ENCODE data around the gene JTB.
A peak's percentile ranks its signal among the peaks of the same experiment; 100 is the strongest.
"Not testable (repeated sequence)": the region's sequence is repeated elsewhere in the genome, so short reads cannot be mapped to it uniquely, and the experiment has no call there.

The JTB gene

DNA sequence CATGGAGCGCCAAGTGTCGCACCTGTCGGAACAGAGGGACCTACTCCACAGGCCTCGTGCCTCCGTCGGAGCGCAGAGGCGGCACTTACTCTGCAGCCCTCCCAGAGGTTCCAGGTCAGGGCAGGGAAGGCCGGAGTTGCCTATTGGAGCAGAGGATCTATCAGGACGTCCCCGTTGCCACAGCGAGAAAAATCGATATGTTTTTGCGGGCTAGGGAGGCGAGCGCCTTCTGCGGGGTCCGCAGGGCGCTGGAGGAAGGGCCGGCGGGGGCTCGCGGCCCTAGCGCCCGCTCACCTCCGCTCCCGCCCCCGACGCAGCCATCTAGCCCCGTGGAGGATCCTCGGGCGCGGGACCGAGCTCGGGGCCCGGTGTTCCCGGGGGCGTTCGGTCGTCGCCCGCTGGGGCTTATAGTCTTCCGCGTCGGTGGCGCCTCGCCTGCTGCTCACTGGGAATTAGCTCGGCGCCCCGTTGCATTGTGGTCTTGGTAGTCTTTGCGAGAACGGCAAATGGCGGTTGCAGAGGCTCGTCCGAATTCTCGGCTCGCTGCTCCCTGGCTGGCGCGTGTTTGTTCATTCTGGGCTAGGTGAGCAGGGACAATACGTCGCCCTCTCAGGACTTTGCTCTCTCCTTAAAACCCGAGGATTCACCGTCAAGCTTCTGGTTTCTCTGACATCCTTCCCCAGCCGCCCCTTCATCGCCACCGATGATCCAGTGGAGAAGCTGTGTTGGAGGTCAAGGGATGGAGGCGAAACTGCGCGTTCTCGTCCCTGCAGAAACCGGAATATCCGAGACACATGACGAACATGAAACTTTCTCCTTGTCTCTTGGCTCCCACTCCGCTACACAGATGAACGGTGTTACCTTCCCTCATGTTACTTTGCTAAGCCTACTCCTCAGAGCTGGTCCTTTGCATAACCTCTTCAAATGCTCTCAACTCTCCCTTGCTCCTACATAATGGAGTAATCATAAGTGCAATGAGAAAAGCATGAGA, at the start of gene JTB:
JTB (minus strand) TSS at position 425 of the 991 bp plus-strand sequence; CDS start at position 3, 422 bp downstream.
- peaks cover 20% of the 10 kb centered on the region for H3K4me1 ChIP-seq (ENCODE audit: insufficient read depth, low read length)
- H3K9me3 ChIP-seq (ENCODE audit: low read length): no peaks in the 10 kb centered on the region
- peak within 1 kb of the TSS; percentile 95 for H3K9ac ChIP-seq (ENCODE audit: low read length)
- H3K27me3 ChIP-seq (ENCODE audit: control insufficient read depth in 1 of 2, insufficient read depth in 2 of 2, low read length in 2 of 2): no peaks in the 10 kb centered on the region
- H3K36me3 ChIP-seq (ENCODE audit: insufficient read depth, low read length): peaks cover 42% of the 10 kb centered on the region
- H3K27ac ChIP-seq (ENCODE audit: low read depth, low read length): peak within 1 kb of the TSS; percentile 96
- H3K4me3 ChIP-seq (ENCODE audit: low read depth in 1 of 2, low read length in 2 of 2): peak within 1 kb of the TSS; percentile 86 to 97

DNA sequence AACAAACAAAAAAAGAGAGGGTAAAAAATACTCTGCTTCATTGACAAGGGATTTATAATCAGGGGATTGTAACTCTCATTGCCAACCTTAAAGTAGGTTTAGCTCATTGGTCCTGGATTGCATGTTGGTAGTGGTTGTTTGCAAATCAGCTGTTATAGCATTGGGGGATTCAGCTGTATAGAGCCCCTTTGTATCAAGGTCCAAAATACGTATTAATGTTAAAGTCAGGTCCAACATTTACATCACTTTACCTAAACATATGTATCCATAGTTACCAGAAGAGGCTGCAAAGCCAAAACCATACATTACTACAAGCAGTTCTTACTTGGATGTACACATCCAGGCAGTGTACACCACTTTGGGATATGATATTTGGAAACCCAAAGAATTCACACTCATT, 42.5 kb upstream of the JTB start:
- Histone ChIP-seq H3K27me3 (ENCODE audit: control insufficient read depth in 1 of 2, insufficient read depth in 2 of 2, low read length in 2 of 2) (no peaks in the 10 kb centered on the region), H3K27ac (ENCODE audit: low read depth, low read length) (no peak overlapping the region), H3K9me3 (ENCODE audit: low read length) (no peaks in the 10 kb centered on the region), H3K36me3 (ENCODE audit: insufficient read depth, low read length) (no peaks in the 10 kb centered on the region), H3K9ac (ENCODE audit: low read length) (no peak overlapping the region), H3K4me1 (ENCODE audit: insufficient read depth, low read length) (no peaks in the 10 kb centered on the region), H3K4me3 (ENCODE audit: low read depth in 1 of 2, low read length in 2 of 2) (no peak overlapping the region)

DNA sequence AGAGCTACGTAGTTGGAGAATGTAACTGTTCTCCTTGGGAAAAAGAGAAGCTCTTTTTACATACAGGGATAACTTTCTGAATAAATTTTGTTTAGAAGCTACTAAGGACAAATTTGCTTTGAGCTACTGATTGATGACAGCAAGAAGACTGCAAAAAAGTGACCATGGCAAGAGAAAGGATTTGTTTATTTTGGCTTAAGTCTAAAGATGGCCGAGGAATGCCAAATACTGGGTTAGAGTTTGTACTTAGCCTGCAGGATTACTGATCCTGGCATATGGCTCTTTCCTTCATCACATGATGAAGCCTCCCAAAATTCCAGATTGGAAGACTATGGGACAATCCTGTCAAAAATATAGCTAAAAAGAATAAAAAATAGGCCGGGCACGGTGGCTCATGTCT, 41.8 kb upstream of the JTB start:
- no peak overlapping the region for H3K27ac ChIP-seq (ENCODE audit: low read depth, low read length)
- H3K4me3 ChIP-seq (ENCODE audit: low read depth in 1 of 2, low read length in 2 of 2): no peak overlapping the region
- no peak overlapping the region for H3K9ac ChIP-seq (ENCODE audit: low read length)
- H3K9me3 ChIP-seq (ENCODE audit: low read length): no peaks in the 10 kb centered on the region
- H3K27me3 ChIP-seq (ENCODE audit: control insufficient read depth in 1 of 2, insufficient read depth in 2 of 2, low read length in 2 of 2): no peaks in the 10 kb centered on the region
- H3K4me1 ChIP-seq (ENCODE audit: insufficient read depth, low read length): no peaks in the 10 kb centered on the region
- H3K36me3 ChIP-seq (ENCODE audit: insufficient read depth, low read length): no peaks in the 10 kb centered on the region

DNA sequence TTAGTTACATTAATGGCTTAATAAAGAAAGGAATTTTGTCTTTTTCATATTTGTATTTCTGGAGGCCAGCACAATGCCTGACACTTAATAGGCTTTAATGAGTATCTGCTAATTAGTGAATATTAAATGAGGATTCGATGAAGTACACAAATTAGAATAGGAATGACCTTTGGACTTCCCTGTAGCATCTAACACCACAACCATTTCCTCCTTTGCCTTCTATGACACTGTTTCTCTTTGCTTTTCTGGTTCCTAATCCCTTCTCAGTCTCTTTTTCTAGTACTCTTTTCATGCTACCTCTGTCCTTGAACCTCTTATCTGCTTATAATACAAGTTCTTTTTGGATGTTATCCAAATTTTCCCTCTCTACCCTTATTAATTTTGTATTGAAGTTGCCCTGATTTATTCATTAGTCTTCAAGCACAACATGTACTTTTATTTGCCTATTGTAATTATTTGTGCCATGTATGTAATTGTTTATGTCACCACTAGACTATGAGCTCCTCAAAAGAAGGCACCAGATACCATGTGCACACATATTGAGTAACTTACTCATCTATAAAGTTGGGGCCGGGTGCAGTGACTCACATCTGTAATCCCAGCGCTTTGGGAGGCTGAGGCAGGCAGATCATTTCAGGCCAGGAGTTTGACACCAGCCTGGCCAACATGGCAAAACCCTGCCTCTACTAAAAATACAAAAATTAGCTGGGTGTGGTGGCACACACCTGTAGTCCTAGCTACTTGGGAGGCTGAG, 36.9 kb upstream of the JTB start:
- Histone ChIP-seq H3K36me3 (ENCODE audit: insufficient read depth, low read length) (no peaks in the 10 kb centered on the region), H3K27me3 (ENCODE audit: control insufficient read depth in 1 of 2, insufficient read depth in 2 of 2, low read length in 2 of 2) (no peaks in the 10 kb centered on the region), H3K4me3 (ENCODE audit: low read depth in 1 of 2, low read length in 2 of 2) (no peak overlapping the region), H3K9me3 (ENCODE audit: low read length) (no peaks in the 10 kb centered on the region), H3K27ac (ENCODE audit: low read depth, low read length) (no peak overlapping the region), H3K4me1 (ENCODE audit: insufficient read depth, low read length) (no peaks in the 10 kb centered on the region), H3K9ac (ENCODE audit: low read length) (no peak overlapping the region)

DNA sequence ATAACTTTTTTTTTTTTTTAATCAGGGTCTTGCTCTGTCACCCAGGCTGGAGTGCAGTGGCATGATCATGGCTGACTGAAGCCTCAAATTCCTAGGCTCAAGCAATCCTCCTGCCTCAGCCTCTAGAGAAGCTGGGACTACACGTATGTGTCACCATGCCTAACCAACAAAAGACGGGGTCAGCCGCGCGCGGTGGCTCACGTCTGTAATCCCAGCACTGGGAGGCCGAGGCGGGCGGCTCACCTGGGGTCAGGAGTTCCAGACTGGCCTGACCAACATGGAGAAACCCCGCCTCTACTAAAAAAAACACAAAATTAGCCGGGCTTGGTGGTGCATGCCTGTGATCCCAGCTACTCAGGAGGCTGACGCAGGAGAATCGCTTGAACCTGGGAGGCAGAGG, 35.1 kb upstream of the JTB start:
- not testable (repeated sequence) for H3K27ac ChIP-seq (ENCODE audit: low read depth, low read length); H3K27me3 ChIP-seq (ENCODE audit: control insufficient read depth in 1 of 2, insufficient read depth in 2 of 2, low read length in 2 of 2); H3K4me1 ChIP-seq (ENCODE audit: insufficient read depth, low read length); H3K9me3 ChIP-seq (ENCODE audit: low read length); H3K36me3 ChIP-seq (ENCODE audit: insufficient read depth, low read length); H3K4me3 ChIP-seq (ENCODE audit: low read depth in 1 of 2, low read length in 2 of 2); H3K9ac ChIP-seq (ENCODE audit: low read length)

DNA sequence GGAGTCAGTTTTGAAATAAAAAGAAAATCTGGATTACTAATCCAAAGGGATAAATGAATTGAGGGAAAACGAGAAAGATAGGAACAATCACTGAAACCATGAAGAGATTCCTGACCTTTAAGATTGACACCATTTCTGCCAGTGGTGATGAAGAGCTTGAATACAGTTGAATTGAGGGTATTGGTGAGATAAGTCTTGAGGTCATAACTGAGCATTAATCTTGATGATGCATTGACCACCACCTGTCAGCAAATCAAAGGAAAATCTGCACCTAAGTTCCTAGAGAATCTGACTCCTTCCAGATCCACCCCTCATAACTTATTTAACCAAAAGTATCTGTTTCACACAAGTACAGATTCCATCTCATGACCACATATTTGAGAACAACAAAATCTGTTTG, 34.7 kb upstream of the JTB start:
- no peaks in the 10 kb centered on the region for H3K4me1 ChIP-seq (ENCODE audit: insufficient read depth, low read length)
- H3K27ac ChIP-seq (ENCODE audit: low read depth, low read length): no peak overlapping the region
- no peak overlapping the region for H3K9ac ChIP-seq (ENCODE audit: low read length)
- no peak overlapping the region for H3K4me3 ChIP-seq (ENCODE audit: low read depth in 1 of 2, low read length in 2 of 2)
- no peaks in the 10 kb centered on the region for H3K27me3 ChIP-seq (ENCODE audit: control insufficient read depth in 1 of 2, insufficient read depth in 2 of 2, low read length in 2 of 2)
- H3K9me3 ChIP-seq (ENCODE audit: low read length): no peaks in the 10 kb centered on the region
- no peaks in the 10 kb centered on the region for H3K36me3 ChIP-seq (ENCODE audit: insufficient read depth, low read length)

DNA sequence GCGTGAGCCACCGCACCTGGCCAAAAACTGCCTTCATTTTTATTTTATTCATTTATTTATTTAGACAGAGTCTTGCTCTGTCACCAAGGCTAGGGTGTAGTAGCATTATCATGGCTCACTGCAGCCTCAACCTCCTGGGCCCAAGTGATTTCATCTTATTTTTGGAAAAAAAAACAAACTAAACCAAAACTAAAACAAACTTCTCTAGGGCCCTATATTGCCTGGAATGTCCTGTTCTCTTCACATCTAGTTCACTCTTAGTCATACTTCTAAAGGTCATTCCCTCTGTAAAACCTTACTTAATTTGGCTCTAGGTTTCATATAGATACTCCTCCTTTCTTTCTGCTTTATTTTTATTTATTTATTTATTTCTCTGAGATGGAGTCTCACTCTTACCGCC, 28.7 kb upstream of the JTB start:
- no peak overlapping the region for H3K9ac ChIP-seq (ENCODE audit: low read length)
- H3K9me3 ChIP-seq (ENCODE audit: low read length): no peaks in the 10 kb centered on the region
- H3K36me3 ChIP-seq (ENCODE audit: insufficient read depth, low read length): no peaks in the 10 kb centered on the region
- no peaks in the 10 kb centered on the region for H3K4me1 ChIP-seq (ENCODE audit: insufficient read depth, low read length)
- no peak overlapping the region for H3K27ac ChIP-seq (ENCODE audit: low read depth, low read length)
- no peaks in the 10 kb centered on the region for H3K27me3 ChIP-seq (ENCODE audit: control insufficient read depth in 1 of 2, insufficient read depth in 2 of 2, low read length in 2 of 2)
- H3K4me3 ChIP-seq (ENCODE audit: low read depth in 1 of 2, low read length in 2 of 2): no peak overlapping the region

DNA sequence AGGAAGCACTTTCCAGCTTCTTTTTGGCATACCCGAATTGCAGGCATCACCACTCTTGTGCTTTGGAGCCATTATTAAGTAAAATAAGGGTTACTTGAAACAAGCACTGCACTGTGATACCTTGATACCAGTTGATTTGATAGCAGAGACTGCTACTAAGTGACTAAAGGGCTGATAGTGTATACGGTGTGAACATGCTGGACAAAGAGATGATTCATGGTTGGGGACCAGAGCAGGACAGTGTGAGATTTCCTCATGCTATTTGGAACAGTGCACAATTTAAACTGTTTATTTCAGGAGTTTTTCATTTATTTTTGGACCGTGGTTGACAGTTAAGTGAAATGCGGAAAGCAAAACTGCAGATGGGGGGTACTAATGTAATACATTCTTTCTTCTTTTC, 22.9 kb upstream of the JTB start:
- no peak overlapping the region for H3K9ac ChIP-seq (ENCODE audit: low read length)
- no peaks in the 10 kb centered on the region for H3K27me3 ChIP-seq (ENCODE audit: control insufficient read depth in 1 of 2, insufficient read depth in 2 of 2, low read length in 2 of 2)
- no peaks in the 10 kb centered on the region for H3K4me1 ChIP-seq (ENCODE audit: insufficient read depth, low read length)
- H3K27ac ChIP-seq (ENCODE audit: low read depth, low read length): no peak overlapping the region
- no peaks in the 10 kb centered on the region for H3K9me3 ChIP-seq (ENCODE audit: low read length)
- no peaks in the 10 kb centered on the region for H3K36me3 ChIP-seq (ENCODE audit: insufficient read depth, low read length)
- H3K4me3 ChIP-seq (ENCODE audit: low read depth in 1 of 2, low read length in 2 of 2): no peak overlapping the region

DNA sequence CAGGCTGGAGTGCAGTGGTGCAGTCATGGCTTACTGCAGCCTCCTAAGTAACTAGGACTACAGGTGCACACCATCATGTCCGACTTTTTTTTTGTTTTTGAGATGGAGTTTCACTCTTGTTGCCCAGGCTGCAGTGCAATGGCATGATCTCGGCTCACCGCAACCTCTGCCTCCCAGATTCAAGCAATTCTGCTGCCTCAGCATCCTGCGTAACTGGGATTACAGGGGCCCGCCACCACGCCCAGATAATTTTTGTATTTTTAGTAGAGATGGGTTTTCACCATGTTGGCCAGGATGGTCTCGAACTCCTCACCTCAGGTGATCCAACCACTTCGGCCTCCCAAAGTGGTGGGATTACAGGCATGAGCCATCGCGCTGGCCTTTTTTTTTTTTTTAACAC, 19.4 kb upstream of the JTB start:
- not testable (repeated sequence) for H3K9ac ChIP-seq (ENCODE audit: low read length); H3K27ac ChIP-seq (ENCODE audit: low read depth, low read length)
- H3K36me3 ChIP-seq (ENCODE audit: insufficient read depth, low read length): peaks cover 21% of the 10 kb centered on the region

DNA sequence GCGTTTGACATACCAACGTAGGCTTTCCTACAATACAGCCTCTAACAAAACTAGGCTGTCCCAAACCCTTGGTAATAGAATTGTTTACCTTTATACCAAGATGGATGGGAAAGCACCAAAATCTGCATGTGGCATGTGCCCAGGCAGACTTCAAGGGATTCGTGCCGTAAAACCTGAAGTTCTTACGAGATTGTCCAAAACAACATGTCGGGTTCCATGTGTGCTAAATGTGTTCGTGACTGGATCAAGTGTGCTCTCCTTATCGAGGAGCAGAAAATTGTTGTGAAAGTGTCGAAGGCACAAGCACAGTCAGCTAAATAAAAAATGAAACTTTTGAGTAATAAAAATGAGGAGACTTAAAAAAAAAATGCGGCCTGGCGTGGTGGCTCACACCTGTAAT, 18.2 kb upstream of the JTB start:
- no peak overlapping the region for H3K4me3 ChIP-seq (ENCODE audit: low read depth in 1 of 2, low read length in 2 of 2)
- H3K9me3 ChIP-seq (ENCODE audit: low read length): no peaks in the 10 kb centered on the region
- H3K27me3 ChIP-seq (ENCODE audit: control insufficient read depth in 1 of 2, insufficient read depth in 2 of 2, low read length in 2 of 2): no peaks in the 10 kb centered on the region
- peaks cover 25% of the 10 kb centered on the region for H3K36me3 ChIP-seq (ENCODE audit: insufficient read depth, low read length)
- H3K9ac ChIP-seq (ENCODE audit: low read length): no peak overlapping the region
- H3K4me1 ChIP-seq (ENCODE audit: insufficient read depth, low read length): peaks cover 18% of the 10 kb centered on the region
- H3K27ac ChIP-seq (ENCODE audit: low read depth, low read length): no peak overlapping the region

More for the DNA sequence above, 19.4 kb upstream of the JTB start:
- H3K27me3 ChIP-seq (ENCODE audit: control insufficient read depth in 1 of 2, insufficient read depth in 2 of 2, low read length in 2 of 2); H3K9me3 ChIP-seq (ENCODE audit: low read length); H3K4me3 ChIP-seq (ENCODE audit: low read depth in 1 of 2, low read length in 2 of 2): not testable (repeated sequence)
- peaks cover 13% of the 10 kb centered on the region for H3K4me1 ChIP-seq (ENCODE audit: insufficient read depth, low read length)

DNA sequence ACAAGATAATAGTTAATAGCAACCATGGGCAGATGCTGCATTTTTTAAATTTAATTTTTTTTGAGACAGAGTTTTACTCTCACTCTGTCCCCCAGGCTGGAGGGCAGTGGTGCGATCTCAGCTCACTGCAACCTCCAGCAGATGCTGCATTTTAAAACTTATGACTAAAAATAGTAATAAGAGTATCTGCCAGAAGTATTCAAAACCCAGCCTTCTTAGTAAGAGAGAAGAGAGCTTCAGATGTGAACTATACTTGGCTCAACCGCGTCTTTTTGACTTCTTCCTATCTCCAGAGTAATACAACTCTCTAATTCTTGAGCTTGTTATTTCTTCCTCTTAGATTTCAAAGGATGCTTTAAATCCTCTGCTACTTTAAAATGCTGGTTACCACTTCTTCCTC, 17.7 kb upstream of the JTB start:
- H3K4me1 ChIP-seq (ENCODE audit: insufficient read depth, low read length): peaks cover 21% of the 10 kb centered on the region
- H3K4me3 ChIP-seq (ENCODE audit: low read depth in 1 of 2, low read length in 2 of 2): no peak overlapping the region
- no peak overlapping the region for H3K27ac ChIP-seq (ENCODE audit: low read depth, low read length)
- H3K27me3 ChIP-seq (ENCODE audit: control insufficient read depth in 1 of 2, insufficient read depth in 2 of 2, low read length in 2 of 2): no peaks in the 10 kb centered on the region
- no peak overlapping the region for H3K9ac ChIP-seq (ENCODE audit: low read length)
- no peaks in the 10 kb centered on the region for H3K9me3 ChIP-seq (ENCODE audit: low read length)
- H3K36me3 ChIP-seq (ENCODE audit: insufficient read depth, low read length): peaks cover 25% of the 10 kb centered on the region
